Cardiac fibroblast (primary cell): ENCODE results near the gene ATXN7.

ENCODE experiments used
- DNase-seq, 2 donors: peaks; one replicate each; pipeline versions ENCODE4 v3.0.0 to v3.0.0-alpha.2; 2010; ENCODE audit warnings: low read depth in 2 of 2
- H3K4me3 ChIP-seq, 2 donors: replicated peaks in 1 of 2; 1 replicate in 1 of 2; 2 replicates in 1 of 2; pipeline ENCODE4 v1.5.1; 2011; ENCODE audit warnings: low read depth in 2 of 2, low read length in 2 of 2, mild to moderate bottlenecking in 2 of 2, moderate library complexity in 1 of 2
- CTCF ChIP-seq: IDR thresholded peaks from one replicate; pipeline ENCODE4 v1.5.1; 2011; ENCODE audit warnings: low read depth, mild to moderate bottlenecking, low read length, inconsistent platforms

Gene ATXN7

DNA sequence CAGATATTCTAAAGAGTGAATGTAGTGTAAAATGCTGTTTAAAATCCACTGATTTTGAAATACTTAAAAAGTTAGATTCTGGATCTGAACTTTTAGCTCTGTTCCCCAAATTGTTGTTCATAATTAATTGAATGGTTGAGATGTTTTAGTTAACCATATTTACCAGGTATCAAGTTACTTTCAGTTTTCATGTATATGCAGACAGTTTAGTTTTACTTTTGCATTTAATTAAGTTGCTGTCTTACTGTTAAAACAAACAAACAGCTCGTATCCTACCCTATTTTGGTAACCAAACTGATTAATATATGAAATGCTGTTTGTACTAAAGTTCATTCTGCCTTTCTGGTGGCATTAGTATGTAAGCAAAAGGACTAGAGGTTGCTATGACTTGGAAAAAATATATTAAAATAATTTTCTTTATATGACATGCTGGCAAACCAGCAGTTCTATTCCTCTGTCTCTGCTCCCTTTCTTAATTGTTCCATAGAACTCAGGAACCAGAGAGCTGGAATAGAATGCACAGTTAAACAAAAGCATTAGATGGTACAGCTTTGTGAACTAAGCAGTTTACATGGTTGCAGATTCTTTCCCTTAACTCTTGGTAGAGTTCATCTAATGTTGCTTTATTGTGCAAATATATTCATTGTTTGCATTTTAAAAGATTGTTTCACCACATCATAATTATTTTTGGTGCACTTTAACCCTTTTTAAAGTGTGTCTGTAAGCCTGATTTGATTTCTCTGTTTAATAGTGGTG, 88.0 kb downstream of the ATXN7 start:
- TF ChIP-seq CTCF: no peak
- no peak overlapping the region for H3K4me3 ChIP-seq
- no peak for DNase-seq

GRCh38 chr3:63952248-63952594, 88.6 kb downstream of the ATXN7 start:
- H3K4me3 ChIP-seq: no peak overlapping the region
- no peak for TF ChIP-seq CTCF
- no peak for DNase-seq

GRCh38 chr3:63954182-63954581, 90.5 kb downstream of the ATXN7 start:
- TF ChIP-seq CTCF: no peak
- peak in 1 of 2 donors; percentile 49 for DNase-seq
- H3K4me3 ChIP-seq: no peak overlapping the region

- no peak for TF ChIP-seq CTCF
- DNase-seq: no peak
- H3K4me3 ChIP-seq: no peak overlapping the region
These were observed 91.5 kb downstream of the ATXN7 start for GRCh38 chr3:63955036-63955650.

- DNase-seq: no peak
- H3K4me3 ChIP-seq: no peak overlapping the region
- no peak for TF ChIP-seq CTCF
These were observed 92.3 kb downstream of the ATXN7 start for GRCh38 chr3:63955830-63956545.

DNA sequence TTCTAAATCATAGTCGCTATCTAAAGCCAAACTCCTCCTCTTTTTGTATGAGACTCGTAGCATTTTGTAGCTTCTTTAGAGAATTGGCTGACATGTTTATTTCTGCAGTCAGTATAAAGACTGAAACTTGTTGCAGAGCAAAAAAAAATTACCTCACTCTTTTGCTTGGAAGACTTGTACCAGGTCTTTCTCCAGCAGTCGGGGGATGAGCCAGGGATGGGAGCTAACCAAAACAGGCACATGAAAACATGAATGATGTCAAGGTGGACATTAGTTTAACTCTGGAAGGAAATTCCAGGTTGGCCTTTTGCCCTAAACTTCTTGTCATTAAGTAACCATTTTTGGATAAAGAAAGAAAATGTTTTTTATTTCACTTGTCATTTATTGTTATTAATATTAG, 95.5 kb downstream of the ATXN7 start:
- TF ChIP-seq CTCF: no peak
- H3K4me3 ChIP-seq: no peak overlapping the region
- no peak for DNase-seq
